ENCODE measurements around the gene GALNT10.
A peak's percentile ranks its signal among the peaks of the same experiment; 100 is the strongest.

Gene GALNT10

DNA sequence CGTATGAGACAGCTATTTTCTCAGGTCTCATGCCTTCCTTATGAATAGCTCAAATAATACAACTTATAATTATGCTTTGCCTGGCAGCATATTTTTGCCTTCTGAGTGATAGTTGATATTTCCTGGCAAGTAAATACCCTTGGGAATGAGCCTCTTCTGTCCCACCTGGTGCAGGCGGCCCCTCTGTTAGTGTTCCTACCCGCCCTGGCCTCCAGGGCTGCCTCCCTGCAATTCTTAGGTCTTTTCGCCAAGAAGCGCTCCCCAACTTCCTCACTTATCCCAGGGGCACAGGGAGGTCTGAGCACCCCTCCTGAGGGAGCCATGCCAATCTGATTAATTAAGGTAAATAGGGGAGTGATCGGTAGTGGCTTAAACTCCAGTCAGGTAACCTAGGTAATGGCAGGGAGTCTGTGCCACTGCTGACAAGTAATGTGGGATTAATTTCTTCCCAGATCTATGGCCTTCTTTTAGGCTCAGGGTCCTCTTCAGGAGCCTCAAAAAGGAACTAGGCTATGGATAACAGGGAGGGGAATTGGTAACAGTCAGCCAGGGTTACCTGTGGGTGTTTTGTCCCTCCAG, 81.5 kb downstream of the GALNT10 start:
- TF ChIP-seq ZC3H10 (CRISPR knock-in tag; IDR thresholded peaks at IDR 0.05) (no peak), ZNF8 (CRISPR knock-in tag; IDR thresholded peaks at IDR 0.05) (no peak), ZNF70 (CRISPR knock-in tag; IDR thresholded peaks at IDR 0.05) (no peak), PPARA (CRISPR knock-in tag; IDR thresholded peaks at IDR 0.05; ENCODE audit: borderline replicate concordance) (no peak), ESRRG (CRISPR knock-in tag; IDR thresholded peaks at IDR 0.05) (no peak), BACH2 (CRISPR knock-in tag; IDR thresholded peaks at IDR 0.05; ENCODE audit: borderline replicate concordance) (no peak), ZFP30 (CRISPR knock-in tag; IDR thresholded peaks at IDR 0.05) (no peak), TOX (CRISPR knock-in tag; IDR thresholded peaks at IDR 0.05; ENCODE audit: borderline replicate concordance) (no peak), ISL1 (CRISPR knock-in tag; IDR thresholded peaks at IDR 0.05) (no peak), GLIS3 (CRISPR knock-in tag; IDR thresholded peaks at IDR 0.05) (no peak), ZNF565 (CRISPR knock-in tag; conservative IDR thresholded peaks at IDR 0.05; ENCODE audit: low read depth) (no peak), ZFP3 (CRISPR knock-in tag; IDR thresholded peaks at IDR 0.05) (no peak), RARB (CRISPR knock-in tag; IDR thresholded peaks at IDR 0.05) (no peak), ARNTL (CRISPR knock-in tag; IDR thresholded peaks at IDR 0.05; ENCODE audit: borderline replicate concordance, low read depth) (no peak), OSR1 (CRISPR knock-in tag; IDR thresholded peaks at IDR 0.05) (no peak)
- TF ChIP-seq, protein P1, sequence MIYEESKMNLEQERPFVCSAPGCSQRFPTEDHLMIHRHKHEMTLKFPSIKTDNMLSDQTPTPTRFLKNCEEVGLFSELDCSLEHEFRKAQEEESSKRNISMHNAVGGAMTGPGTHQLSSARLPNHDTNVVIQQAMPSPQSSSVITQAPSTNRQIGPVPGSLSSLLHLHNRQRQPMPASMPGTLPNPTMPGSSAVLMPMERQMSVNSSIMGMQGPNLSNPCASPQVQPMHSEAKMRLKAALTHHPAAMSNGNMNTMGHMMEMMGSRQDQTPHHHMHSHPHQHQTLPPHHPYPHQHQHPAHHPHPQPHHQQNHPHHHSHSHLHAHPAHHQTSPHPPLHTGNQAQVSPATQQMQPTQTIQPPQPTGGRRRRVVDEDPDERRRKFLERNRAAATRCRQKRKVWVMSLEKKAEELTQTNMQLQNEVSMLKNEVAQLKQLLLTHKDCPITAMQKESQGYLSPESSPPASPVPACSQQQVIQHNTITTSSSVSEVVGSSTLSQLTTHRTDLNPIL (CRISPR knock-in tag; IDR thresholded peaks at IDR 0.05; ENCODE audit: low read depth) = no peak
- TF ChIP-seq, protein P2, sequence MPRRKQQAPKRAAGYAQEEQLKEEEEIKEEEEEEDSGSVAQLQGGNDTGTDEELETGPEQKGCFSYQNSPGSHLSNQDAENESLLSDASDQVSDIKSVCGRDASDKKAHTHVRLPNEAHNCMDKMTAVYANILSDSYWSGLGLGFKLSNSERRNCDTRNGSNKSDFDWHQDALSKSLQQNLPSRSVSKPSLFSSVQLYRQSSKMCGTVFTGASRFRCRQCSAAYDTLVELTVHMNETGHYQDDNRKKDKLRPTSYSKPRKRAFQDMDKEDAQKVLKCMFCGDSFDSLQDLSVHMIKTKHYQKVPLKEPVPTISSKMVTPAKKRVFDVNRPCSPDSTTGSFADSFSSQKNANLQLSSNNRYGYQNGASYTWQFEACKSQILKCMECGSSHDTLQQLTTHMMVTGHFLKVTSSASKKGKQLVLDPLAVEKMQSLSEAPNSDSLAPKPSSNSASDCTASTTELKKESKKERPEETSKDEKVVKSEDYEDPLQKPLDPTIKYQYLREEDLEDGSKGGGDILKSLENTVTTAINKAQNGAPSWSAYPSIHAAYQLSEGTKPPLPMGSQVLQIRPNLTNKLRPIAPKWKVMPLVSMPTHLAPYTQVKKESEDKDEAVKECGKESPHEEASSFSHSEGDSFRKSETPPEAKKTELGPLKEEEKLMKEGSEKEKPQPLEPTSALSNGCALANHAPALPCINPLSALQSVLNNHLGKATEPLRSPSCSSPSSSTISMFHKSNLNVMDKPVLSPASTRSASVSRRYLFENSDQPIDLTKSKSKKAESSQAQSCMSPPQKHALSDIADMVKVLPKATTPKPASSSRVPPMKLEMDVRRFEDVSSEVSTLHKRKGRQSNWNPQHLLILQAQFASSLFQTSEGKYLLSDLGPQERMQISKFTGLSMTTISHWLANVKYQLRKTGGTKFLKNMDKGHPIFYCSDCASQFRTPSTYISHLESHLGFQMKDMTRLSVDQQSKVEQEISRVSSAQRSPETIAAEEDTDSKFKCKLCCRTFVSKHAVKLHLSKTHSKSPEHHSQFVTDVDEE (CRISPR knock-in tag; IDR thresholded peaks at IDR 0.05) = no peak
- TF ChIP-seq, protein P3, sequence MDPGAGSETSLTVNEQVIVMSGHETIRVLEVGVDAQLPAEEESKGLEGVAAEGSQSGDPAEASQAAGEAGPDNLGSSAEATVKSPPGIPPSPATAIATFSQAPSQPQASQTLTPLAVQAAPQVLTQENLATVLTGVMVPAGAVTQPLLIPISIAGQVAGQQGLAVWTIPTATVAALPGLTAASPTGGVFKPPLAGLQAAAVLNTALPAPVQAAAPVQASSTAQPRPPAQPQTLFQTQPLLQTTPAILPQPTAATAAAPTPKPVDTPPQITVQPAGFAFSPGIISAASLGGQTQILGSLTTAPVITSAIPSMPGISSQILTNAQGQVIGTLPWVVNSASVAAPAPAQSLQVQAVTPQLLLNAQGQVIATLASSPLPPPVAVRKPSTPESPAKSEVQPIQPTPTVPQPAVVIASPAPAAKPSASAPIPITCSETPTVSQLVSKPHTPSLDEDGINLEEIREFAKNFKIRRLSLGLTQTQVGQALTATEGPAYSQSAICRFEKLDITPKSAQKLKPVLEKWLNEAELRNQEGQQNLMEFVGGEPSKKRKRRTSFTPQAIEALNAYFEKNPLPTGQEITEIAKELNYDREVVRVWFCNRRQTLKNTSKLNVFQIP (CRISPR knock-in tag; IDR thresholded peaks at IDR 0.05; ENCODE audit: borderline replicate concordance, low read depth) = no peak
- TF ChIP-seq, protein P4, sequence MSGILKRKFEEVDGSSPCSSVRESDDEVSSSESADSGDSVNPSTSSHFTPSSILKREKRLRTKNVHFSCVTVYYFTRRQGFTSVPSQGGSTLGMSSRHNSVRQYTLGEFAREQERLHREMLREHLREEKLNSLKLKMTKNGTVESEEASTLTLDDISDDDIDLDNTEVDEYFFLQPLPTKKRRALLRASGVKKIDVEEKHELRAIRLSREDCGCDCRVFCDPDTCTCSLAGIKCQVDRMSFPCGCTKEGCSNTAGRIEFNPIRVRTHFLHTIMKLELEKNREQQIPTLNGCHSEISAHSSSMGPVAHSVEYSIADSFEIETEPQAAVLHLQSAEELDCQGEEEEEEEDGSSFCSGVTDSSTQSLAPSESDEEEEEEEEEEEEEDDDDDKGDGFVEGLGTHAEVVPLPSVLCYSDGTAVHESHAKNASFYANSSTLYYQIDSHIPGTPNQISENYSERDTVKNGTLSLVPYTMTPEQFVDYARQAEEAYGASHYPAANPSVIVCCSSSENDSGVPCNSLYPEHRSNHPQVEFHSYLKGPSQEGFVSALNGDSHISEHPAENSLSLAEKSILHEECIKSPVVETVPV (CRISPR knock-in tag; IDR thresholded peaks at IDR 0.05) = no peak
- no peak for ATAC-seq

DNA sequence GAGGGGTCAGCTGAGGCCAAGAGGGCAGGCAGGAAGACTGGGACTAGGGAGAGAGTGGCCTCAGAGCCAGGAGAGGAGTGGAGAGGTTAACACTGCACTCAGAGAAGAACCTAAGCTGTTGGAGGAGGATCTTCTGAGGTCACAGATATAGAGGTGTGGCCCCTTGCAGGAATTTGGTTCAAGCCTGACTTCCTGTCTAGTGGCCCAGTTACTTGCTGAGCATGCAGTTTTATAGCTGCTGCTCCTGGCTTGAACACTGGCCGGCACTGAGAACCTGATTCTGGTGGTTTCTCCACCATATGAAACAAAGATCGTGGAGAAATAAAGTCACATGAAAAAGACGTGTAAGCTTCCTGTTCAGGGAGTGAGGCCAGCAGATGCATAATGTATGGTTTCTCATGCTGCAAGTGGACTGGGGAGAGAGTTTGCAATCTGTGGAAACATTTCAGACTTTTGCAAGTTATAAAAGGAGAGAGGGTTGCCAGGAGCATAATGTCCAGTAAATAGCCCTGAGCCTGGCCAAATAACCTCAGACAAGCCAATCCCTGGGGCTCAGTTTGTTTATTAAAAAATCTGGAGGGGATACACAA, 82.6 kb downstream of the GALNT10 start:
- no peak for TF ChIP-seq ZFP3 (CRISPR knock-in tag; IDR thresholded peaks at IDR 0.05)
- TF ChIP-seq, protein P3 (CRISPR knock-in tag; IDR thresholded peaks at IDR 0.05; ENCODE audit: borderline replicate concordance, low read depth) = no peak
- TF ChIP-seq ESRRG (CRISPR knock-in tag; IDR thresholded peaks at IDR 0.05) = no peak
- TF ChIP-seq CSDC2 (CRISPR knock-in tag; IDR thresholded peaks at IDR 0.05) = no peak
- TF ChIP-seq ZNF8 (CRISPR knock-in tag; IDR thresholded peaks at IDR 0.05) = no peak
- no peak for TF ChIP-seq ISL1 (CRISPR knock-in tag; IDR thresholded peaks at IDR 0.05)
- peak; percentile 14 for ATAC-seq
